ENCODE data around the gene DPP4.

DPP4 gene

GRCh38 chr2:162038725-162039124 is 35.3 kb downstream of the DPP4 start:
- H3K27ac ChIP-seq (ENCODE audit: low read length), result no peak overlapping the region
- H3K9me3 ChIP-seq (ENCODE audit: insufficient read depth, low read length), result no peaks in the 10 kb centered on the region
- no peak overlapping the region for H3K4me2 ChIP-seq (ENCODE audit: low read length)
- no peaks in the 10 kb centered on the region for H4K20me1 ChIP-seq (ENCODE audit: insufficient read depth, low read length)
- H3K4me1 ChIP-seq (ENCODE audit: low read length), result no peaks in the 10 kb centered on the region
- H3K36me3 ChIP-seq (replicated peaks; ENCODE audit: low read depth, low read length), result peaks cover 12% of the 10 kb centered on the region
- TF ChIP-seq CTCF (IDR thresholded peaks at IDR 0.05; ENCODE audit: low read depth, low read length) (no peak), EZH2phosphoT487 (IDR thresholded peaks at IDR 0.05; ENCODE audit: low read depth) (no peak)
- no peak overlapping the region for H3K9ac ChIP-seq (ENCODE audit: low read length)
- no peak overlapping the region for H3K4me3 ChIP-seq (ENCODE audit: low read length)
- H2AFZ ChIP-seq (ENCODE audit: low read depth, low read length), result no peak overlapping the region
- no peaks in the 10 kb centered on the region for H3K79me2 ChIP-seq (ENCODE audit: low read length)
- no peaks in the 10 kb centered on the region for H3K27me3 ChIP-seq (ENCODE audit: low read depth, low read length)

DNA sequence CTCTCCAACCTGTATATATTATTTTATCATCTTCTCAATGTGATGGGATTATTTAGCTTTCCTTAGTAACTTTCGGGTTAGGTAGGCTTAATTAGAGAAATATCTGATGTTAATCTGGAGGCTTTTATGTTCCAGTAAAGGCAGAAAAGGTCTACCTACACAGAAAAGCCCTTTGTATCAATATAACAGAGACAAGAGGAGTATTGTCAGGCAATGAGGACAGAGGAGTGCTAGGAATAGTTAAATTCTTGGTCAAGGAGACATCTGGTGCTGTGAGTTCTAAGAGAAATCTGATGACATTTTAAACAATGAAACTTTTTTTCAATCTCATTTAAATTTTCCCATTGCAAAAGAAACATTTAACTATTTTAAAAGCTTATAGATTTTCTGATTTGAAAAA is 36.1 kb downstream of the DPP4 start:
- TF ChIP-seq CTCF (IDR thresholded peaks at IDR 0.05; ENCODE audit: low read depth, low read length) (no peak), EZH2phosphoT487 (IDR thresholded peaks at IDR 0.05; ENCODE audit: low read depth) (no peak)
- peaks cover 16% of the 10 kb centered on the region for H3K36me3 ChIP-seq (replicated peaks; ENCODE audit: low read depth, low read length)
- H3K4me3 ChIP-seq (ENCODE audit: low read length), result no peak overlapping the region
- no peak overlapping the region for H3K4me2 ChIP-seq (ENCODE audit: low read length)
- H3K4me1 ChIP-seq (ENCODE audit: low read length), result no peaks in the 10 kb centered on the region
- H4K20me1 ChIP-seq (ENCODE audit: insufficient read depth, low read length), result no peaks in the 10 kb centered on the region
- H2AFZ ChIP-seq (ENCODE audit: low read depth, low read length), result no peak overlapping the region
- no peak overlapping the region for H3K9ac ChIP-seq (ENCODE audit: low read length)
- H3K79me2 ChIP-seq (ENCODE audit: low read length), result no peaks in the 10 kb centered on the region
- no peak overlapping the region for H3K27ac ChIP-seq (ENCODE audit: low read length)
- H3K27me3 ChIP-seq (ENCODE audit: low read depth, low read length), result no peaks in the 10 kb centered on the region
- no peaks in the 10 kb centered on the region for H3K9me3 ChIP-seq (ENCODE audit: insufficient read depth, low read length)

DNA sequence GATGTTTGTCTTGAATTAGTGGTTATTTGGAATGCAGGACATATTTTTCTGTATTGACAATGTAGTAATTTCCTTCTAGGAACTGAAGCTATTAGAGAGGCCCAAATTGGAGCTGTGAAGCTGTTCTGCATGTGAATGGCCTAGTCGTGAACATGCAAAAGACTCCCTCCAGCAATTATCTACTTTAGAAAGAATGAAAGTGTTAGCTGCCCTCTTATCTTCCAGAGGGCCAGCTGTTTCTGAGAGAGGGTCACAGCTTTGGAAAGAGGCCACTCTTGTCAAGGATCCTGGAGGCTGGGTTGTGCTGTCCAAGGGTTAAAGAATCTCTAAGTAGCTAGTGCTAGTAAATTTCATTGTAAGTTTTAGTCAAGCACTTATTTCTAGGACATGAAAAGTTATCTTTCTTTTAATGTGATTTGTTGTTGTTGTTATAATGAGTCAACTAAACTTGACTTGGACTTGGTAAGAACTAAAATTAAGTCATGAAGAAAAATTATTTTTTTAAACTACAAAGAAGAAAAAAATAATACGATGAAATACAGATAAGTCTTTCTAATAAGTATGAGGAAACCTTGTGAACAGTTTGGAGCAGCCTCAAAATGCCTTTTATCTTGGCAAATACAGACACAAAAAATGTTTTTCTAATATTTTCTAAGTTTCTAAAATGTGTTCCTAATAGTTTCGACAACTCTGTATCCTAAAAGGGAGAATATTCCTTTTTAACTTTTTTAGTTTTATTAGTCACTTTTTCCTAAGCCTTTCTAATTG is 36.8 kb downstream of the DPP4 start:
- no peaks in the 10 kb centered on the region for H3K27me3 ChIP-seq (ENCODE audit: low read depth, low read length)
- H3K27ac ChIP-seq (ENCODE audit: low read length), result no peak overlapping the region
- H3K9ac ChIP-seq (ENCODE audit: low read length), result no peak overlapping the region
- H4K20me1 ChIP-seq (ENCODE audit: insufficient read depth, low read length), result no peaks in the 10 kb centered on the region
- H3K9me3 ChIP-seq (ENCODE audit: insufficient read depth, low read length), result no peaks in the 10 kb centered on the region
- no peak overlapping the region for H3K4me3 ChIP-seq (ENCODE audit: low read length)
- H3K36me3 ChIP-seq (replicated peaks; ENCODE audit: low read depth, low read length), result peaks cover 13% of the 10 kb centered on the region
- no peak overlapping the region for H3K4me2 ChIP-seq (ENCODE audit: low read length)
- no peaks in the 10 kb centered on the region for H3K4me1 ChIP-seq (ENCODE audit: low read length)
- H3K79me2 ChIP-seq (ENCODE audit: low read length), result no peaks in the 10 kb centered on the region
- no peak for TF ChIP-seq EZH2phosphoT487 (IDR thresholded peaks at IDR 0.05; ENCODE audit: low read depth)
- TF ChIP-seq CTCF (IDR thresholded peaks at IDR 0.05; ENCODE audit: low read depth, low read length), result no peak
- no peak overlapping the region for H2AFZ ChIP-seq (ENCODE audit: low read depth, low read length)

GRCh38 chr2:162035981-162036380 is 38.0 kb downstream of the DPP4 start:
- no peaks in the 10 kb centered on the region for H3K27me3 ChIP-seq (ENCODE audit: low read depth, low read length)
- no peaks in the 10 kb centered on the region for H3K4me1 ChIP-seq (ENCODE audit: low read length)
- no peak overlapping the region for H3K27ac ChIP-seq (ENCODE audit: low read length)
- H2AFZ ChIP-seq (ENCODE audit: low read depth, low read length), result no peak overlapping the region
- TF ChIP-seq CTCF (IDR thresholded peaks at IDR 0.05; ENCODE audit: low read depth, low read length) (no peak), EZH2phosphoT487 (IDR thresholded peaks at IDR 0.05; ENCODE audit: low read depth) (no peak)
- peaks cover 17% of the 10 kb centered on the region for H3K36me3 ChIP-seq (replicated peaks; ENCODE audit: low read depth, low read length)
- no peak overlapping the region for H3K9ac ChIP-seq (ENCODE audit: low read length)
- H3K79me2 ChIP-seq (ENCODE audit: low read length), result no peaks in the 10 kb centered on the region
- H3K4me3 ChIP-seq (ENCODE audit: low read length), result no peak overlapping the region
- H3K9me3 ChIP-seq (ENCODE audit: insufficient read depth, low read length), result no peaks in the 10 kb centered on the region
- H3K4me2 ChIP-seq (ENCODE audit: low read length), result no peak overlapping the region
- H4K20me1 ChIP-seq (ENCODE audit: insufficient read depth, low read length), result no peaks in the 10 kb centered on the region
